Hepatocyte (in vitro differentiated cells): ENCODE results near the gene NTPCR. TPM values are rescaled to one million over a fixed set of nuclear protein-coding genes. Genes with fewer than 3 reads are reported as not detected.

Source experiments
- DNase-seq: peaks from one replicate; pipeline ENCODE4 v3.0.0-alpha.2; 2016; ENCODE audit warnings: low spot score
- H2AFZ ChIP-seq: fragments of 200-600 bp; sonication (generic); 2 replicates; pipeline ENCODE4 v1.6.0; 2016; ENCODE audit warnings: antibody characterized with exemption, mild to moderate bottlenecking
- H3K27ac ChIP-seq: fragments of 200-600 bp; sonication (generic); 2 replicates; pipeline ENCODE4 v1.5.1; 2016; ENCODE audit warnings: mild to moderate bottlenecking
- H3K27me3 ChIP-seq: fragments of 200-600 bp; sonication (generic); 2 replicates; pipeline ENCODE4 v1.6.1; 2016
- H3K36me3 ChIP-seq: fragments of 200-600 bp; sonication (generic); replicated peaks from 2 replicates; pipeline ENCODE4 v1.5.1; 2016; ENCODE audit warnings: low read depth; ENCODE audit not compliant: insufficient read depth
- H3K4me1 ChIP-seq: fragments of 200-600 bp; sonication (generic); 2 replicates; pipeline ENCODE4 v1.5.1; 2016; ENCODE audit warnings: mild to moderate bottlenecking, moderate library complexity; ENCODE audit not compliant: insufficient read depth
- H3K4me2 ChIP-seq: fragments of 200-600 bp; sonication (generic); 2 replicates; pipeline ENCODE4 v1.6.0; 2016
- H3K4me3 ChIP-seq: fragments of 200-600 bp; sonication (generic); 2 replicates; pipeline ENCODE4 v1.5.1; 2016; ENCODE audit warnings: mild to moderate bottlenecking
- H3K79me2 ChIP-seq: fragments of 200-600 bp; sonication (generic); 2 replicates; pipeline ENCODE4 v1.6.0; 2017; ENCODE audit warnings: mild to moderate bottlenecking
- H3K9me2 ChIP-seq: fragments of 200-600 bp; sonication (generic); replicated peaks from 2 replicates; pipeline ENCODE4 v1.6.0; 2017; ENCODE audit warnings: mild to moderate bottlenecking; ENCODE audit not compliant: insufficient read depth
- H3K9me3 ChIP-seq: fragments of 200-600 bp; sonication (generic); 2 replicates; pipeline ENCODE4 v1.5.1; 2016; ENCODE audit warnings: low read depth, mild to moderate bottlenecking
- H4K20me1 ChIP-seq: fragments of 200-600 bp; sonication (generic); 2 replicates; pipeline ENCODE4 v1.6.0; 2016; ENCODE audit warnings: mild to moderate bottlenecking; ENCODE audit not compliant: insufficient read depth, poor library complexity, severe bottlenecking
- CTCF ChIP-seq: fragments of 200-600 bp; sonication (generic); IDR thresholded peaks from 2 replicates; pipeline ENCODE4 v1.5.1; 2016; ENCODE audit warnings: antibody characterized with exemption, mild to moderate bottlenecking; ENCODE audit not compliant: poor library complexity
- EZH2 ChIP-seq: fragments of 200-600 bp; sonication (generic); IDR thresholded peaks from 2 replicates; pipeline ENCODE4 v1.6.1; 2016; ENCODE audit warnings: antibody characterized with exemption, mild to moderate bottlenecking, borderline replicate concordance
- EZH2phosphoT487 ChIP-seq: fragments of 200-600 bp; sonication (generic); IDR thresholded peaks from one replicate; pipeline ENCODE4 v1.6.1; 2018; ENCODE audit warnings: antibody characterized with exemption, mild to moderate bottlenecking, low read depth, moderate library complexity; ENCODE audit not compliant: unreplicated experiment, severe bottlenecking
- WGBS: methylation state at CpG from one replicate; pipeline ENCODE4 v1.1.6; 2016; ENCODE audit warnings: low lambda C conversion rate; ENCODE audit errors: missing lambda C conversion rate; 5-methylcytosine and 5-hydroxymethylcytosine counted together
- polyA plus RNA-seq: library from polyadenylated mRNA; unstranded; fragments of >200 nt; fragmentation: Nextera tagmentation; extraction: Ambion mirVana; gene quantifications from 2 replicates; pipeline ENCODE4 v1.2.1, GENCODE V29; 2016
- total RNA-seq: library from RNA; depleted of rRNA; stranded (reverse); fragments of >200 nt; gene quantifications from 2 replicates; pipeline ENCODE4 v1.2.3, GENCODE V29; 2014

Gene NTPCR
- total and polyA plus RNA-seq, 2 experiments from 2014 or later, result 32.1 to 52.9 TPM

- H3K4me1 ChIP-seq, result peaks cover 10% of the 10 kb centered on the region
- H3K4me2 ChIP-seq, result no peak overlapping the region
- H4K20me1 ChIP-seq, result no peaks in the 10 kb centered on the region
- H2AFZ ChIP-seq, result no peak overlapping the region
- no peak for TF ChIP-seq EZH2phosphoT487
- no peak for TF ChIP-seq CTCF
- TF ChIP-seq EZH2, result no peak
- H3K9me3 ChIP-seq, result no peaks in the 10 kb centered on the region
- H3K36me3 ChIP-seq, result no peaks in the 10 kb centered on the region
- 95% methylated on average over 14 of the region's 14 CpGs for WGBS
- DNase-seq, result no peak
- no peak overlapping the region for H3K4me3 ChIP-seq
- H3K27ac ChIP-seq, result no peak overlapping the region
- no peaks in the 10 kb centered on the region for H3K79me2 ChIP-seq
- H3K9me2 ChIP-seq, result no peaks in the 10 kb centered on the region
- H3K27me3 ChIP-seq, result no peaks in the 10 kb centered on the region
Measured at GRCh38 chr1:232983375-232983774, 33.0 kb downstream of the NTPCR start.

- Histone ChIP-seq H3K9me2 (no peaks in the 10 kb centered on the region), H3K79me2 (no peaks in the 10 kb centered on the region), H3K4me1 (peaks cover 5% of the 10 kb centered on the region), H4K20me1 (no peaks in the 10 kb centered on the region), H3K36me3 (no peaks in the 10 kb centered on the region), H3K27ac (no peak overlapping the region), H3K4me2 (no peak overlapping the region), H2AFZ (no peak overlapping the region), H3K27me3 (no peaks in the 10 kb centered on the region), H3K9me3 (no peaks in the 10 kb centered on the region), H3K4me3 (no peak overlapping the region)
- 97% methylated on average over 25 of the region's 25 CpGs for WGBS
- TF ChIP-seq EZH2 (no peak), EZH2phosphoT487 (no peak), CTCF (no peak)
- DNase-seq, result no peak
Measured at GRCh38 chr1:232983817-232984567, 33.6 kb downstream of the NTPCR start.

GRCh38 chr1:232984577-232985425 is 34.4 kb downstream of the NTPCR start:
- H3K4me3 ChIP-seq, result no peak overlapping the region
- H3K9me3 ChIP-seq, result no peaks in the 10 kb centered on the region
- H3K4me2 ChIP-seq, result no peak overlapping the region
- no peaks in the 10 kb centered on the region for H3K27me3 ChIP-seq
- no peaks in the 10 kb centered on the region for H4K20me1 ChIP-seq
- no peaks in the 10 kb centered on the region for H3K36me3 ChIP-seq
- H3K27ac ChIP-seq, result no peak overlapping the region
- no peak overlapping the region for H2AFZ ChIP-seq
- H3K79me2 ChIP-seq, result no peaks in the 10 kb centered on the region
- TF ChIP-seq EZH2, result no peak
- peaks cover 5% of the 10 kb centered on the region for H3K4me1 ChIP-seq
- DNase-seq, result no peak
- no peaks in the 10 kb centered on the region for H3K9me2 ChIP-seq
- WGBS, result 96% methylated on average over 10 of the region's 10 CpGs

GRCh38 chr1:232985882-232986526 is 35.6 kb downstream of the NTPCR start:
- Histone ChIP-seq H4K20me1 (no peaks in the 10 kb centered on the region), H3K9me3 (no peaks in the 10 kb centered on the region), H3K9me2 (no peaks in the 10 kb centered on the region), H3K4me1 (no peaks in the 10 kb centered on the region), H3K4me2 (no peak overlapping the region), H3K4me3 (no peak overlapping the region), H3K27ac (no peak overlapping the region), H3K79me2 (no peaks in the 10 kb centered on the region), H3K27me3 (no peaks in the 10 kb centered on the region), H3K36me3 (no peaks in the 10 kb centered on the region), H2AFZ (no peak overlapping the region)
- TF ChIP-seq CTCF (no peak), EZH2phosphoT487 (no peak), EZH2 (no peak)
- no peak for DNase-seq
- WGBS, result 95% methylated on average over 31 of the region's 31 CpGs
